Measurements from ENCODE around the gene ZWILCH.

DNA sequence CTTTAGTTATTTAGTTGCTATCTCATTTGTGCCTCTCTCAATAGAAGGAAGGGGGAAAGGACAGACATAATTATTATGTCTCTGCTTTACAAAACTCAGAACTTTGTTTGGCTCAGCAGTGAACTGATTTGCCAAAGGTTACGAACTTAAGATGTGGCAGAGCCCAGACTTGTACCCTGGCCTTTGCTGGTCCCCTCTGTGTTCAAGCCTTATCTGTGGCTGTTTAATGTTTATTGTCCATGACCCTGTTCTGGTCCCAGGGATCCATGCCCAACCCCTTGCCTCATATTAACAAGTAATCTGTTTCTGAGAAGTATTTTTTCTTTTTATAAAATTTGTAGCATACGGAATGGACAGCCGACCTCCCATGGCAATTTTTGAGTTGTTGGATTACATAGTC lies 18.2 kb upstream of the ZWILCH start:
- TF ChIP-seq CTCF (IDR thresholded peaks at IDR 0.05; ENCODE audit: low read length) (no peak), EZH2phosphoT487 (IDR thresholded peaks at IDR 0.05; ENCODE audit: low read length) (no peak)
